ENCODE data around the gene IL1RAP. TPM values are rescaled to one million over a fixed set of nuclear protein-coding genes. Genes with fewer than 3 reads are reported as not detected.

The IL1RAP gene
- total and polyA plus RNA-seq, 7 donors: 1.2 to 13.0 (median 2.9) TPM

GRCh38 chr3:190562866-190563510 lies 49.1 kb downstream of the IL1RAP start:
- Histone ChIP-seq H3K4me3 (no peak overlapping the region), H3K27ac (no peak overlapping the region), H3K27me3 (no peaks in the 10 kb centered on the region), H3K4me1 (peaks cover 0 to 3% (median 0%) of the 10 kb centered on the region in 4 donors), H3K36me3 (no peaks in the 10 kb centered on the region), H3K9me3 (no peaks in the 10 kb centered on the region)
- TF ChIP-seq EP300 (IDR thresholded peaks at IDR 0.05): no peak
- no peak for TF ChIP-seq CTCF (IDR thresholded peaks at IDR 0.05)
- TF ChIP-seq POLR2A (IDR thresholded peaks at IDR 0.05): no peak
- no peak for TF ChIP-seq POLR2AphosphoS5 (IDR thresholded peaks at IDR 0.05)
- no peak for DNase-seq
- intact Hi-C loops (cut with DNase I): no loop called here
- 88 to 89% methylated on average over 3 of the region's 3 CpGs for WGBS, 2 donors

- Histone ChIP-seq H3K36me3 (no peaks in the 10 kb centered on the region), H3K4me3 (no peak overlapping the region), H3K9me3 (no peaks in the 10 kb centered on the region), H3K4me1 (peaks cover 0 to 3% (median 0%) of the 10 kb centered on the region in 4 donors), H3K27ac (no peak overlapping the region), H3K27me3 (no peaks in the 10 kb centered on the region)
- TF ChIP-seq CTCF (IDR thresholded peaks at IDR 0.05) (no peak), POLR2AphosphoS5 (IDR thresholded peaks at IDR 0.05) (no peak), POLR2A (IDR thresholded peaks at IDR 0.05) (no peak), EP300 (IDR thresholded peaks at IDR 0.05) (no peak)
- WGBS, 2 donors: 73% methylated on average over 2 of the region's 2 CpGs
- intact Hi-C loops (cut with DNase I): no loop called here
- DNase-seq: no peak
These were observed 50.3 kb downstream of the IL1RAP start for GRCh38 chr3:190564175-190564574.

- H3K27me3 ChIP-seq: no peaks in the 10 kb centered on the region
- peak; percentile 87 for DNase-seq
- intact Hi-C loops (cut with DNase I): no loop called here
- H3K27ac ChIP-seq: peak overlapping the region in 3 of 4 donors; percentile 30 to 43 (median 34)
- H3K4me3 ChIP-seq: no peak overlapping the region
- H3K36me3 ChIP-seq: no peaks in the 10 kb centered on the region
- H3K4me1 ChIP-seq: peaks cover 0 to 3% (median 0%) of the 10 kb centered on the region in 4 donors
- TF ChIP-seq POLR2A (IDR thresholded peaks at IDR 0.05): no peak
- peak in 3 of 4 donors; percentile 1 to 71 (median 49) for TF ChIP-seq EP300 (IDR thresholded peaks at IDR 0.05)
- TF ChIP-seq POLR2AphosphoS5 (IDR thresholded peaks at IDR 0.05): peak in 3 of 4 donors; percentile 25 to 78 (median 60)
- TF ChIP-seq CTCF (IDR thresholded peaks at IDR 0.05): no peak
- WGBS, 2 donors: 52 to 73% methylated on average over 6 of the region's 6 CpGs
- H3K9me3 ChIP-seq: no peaks in the 10 kb centered on the region
These were observed 52.4 kb downstream of the IL1RAP start for GRCh38 chr3:190566043-190566933.

GRCh38 chr3:190568036-190568435 lies 54.2 kb downstream of the IL1RAP start:
- Histone ChIP-seq H3K9me3 (no peaks in the 10 kb centered on the region), H3K4me3 (no peak overlapping the region), H3K27ac (no peak overlapping the region), H3K27me3 (no peaks in the 10 kb centered on the region), H3K36me3 (no peaks in the 10 kb centered on the region), H3K4me1 (peaks cover 0 to 3% (median 0%) of the 10 kb centered on the region in 4 donors)
- WGBS, 2 donors: 40 to 71% methylated on average over 2 of the region's 2 CpGs
- intact Hi-C loops (cut with DNase I): no loop called here
- TF ChIP-seq CTCF (IDR thresholded peaks at IDR 0.05) (no peak), POLR2AphosphoS5 (IDR thresholded peaks at IDR 0.05) (no peak), EP300 (IDR thresholded peaks at IDR 0.05) (no peak), POLR2A (IDR thresholded peaks at IDR 0.05) (no peak)
- DNase-seq: no peak

All from sigmoid colon (tissue), 7 donors.